8988T (cell line): ENCODE data around the gene BCL2.

Experiments used
- DNase-seq: peaks from one replicate; pipeline ENCODE4 v3.0.0; 2011

BCL2 gene

DNA sequence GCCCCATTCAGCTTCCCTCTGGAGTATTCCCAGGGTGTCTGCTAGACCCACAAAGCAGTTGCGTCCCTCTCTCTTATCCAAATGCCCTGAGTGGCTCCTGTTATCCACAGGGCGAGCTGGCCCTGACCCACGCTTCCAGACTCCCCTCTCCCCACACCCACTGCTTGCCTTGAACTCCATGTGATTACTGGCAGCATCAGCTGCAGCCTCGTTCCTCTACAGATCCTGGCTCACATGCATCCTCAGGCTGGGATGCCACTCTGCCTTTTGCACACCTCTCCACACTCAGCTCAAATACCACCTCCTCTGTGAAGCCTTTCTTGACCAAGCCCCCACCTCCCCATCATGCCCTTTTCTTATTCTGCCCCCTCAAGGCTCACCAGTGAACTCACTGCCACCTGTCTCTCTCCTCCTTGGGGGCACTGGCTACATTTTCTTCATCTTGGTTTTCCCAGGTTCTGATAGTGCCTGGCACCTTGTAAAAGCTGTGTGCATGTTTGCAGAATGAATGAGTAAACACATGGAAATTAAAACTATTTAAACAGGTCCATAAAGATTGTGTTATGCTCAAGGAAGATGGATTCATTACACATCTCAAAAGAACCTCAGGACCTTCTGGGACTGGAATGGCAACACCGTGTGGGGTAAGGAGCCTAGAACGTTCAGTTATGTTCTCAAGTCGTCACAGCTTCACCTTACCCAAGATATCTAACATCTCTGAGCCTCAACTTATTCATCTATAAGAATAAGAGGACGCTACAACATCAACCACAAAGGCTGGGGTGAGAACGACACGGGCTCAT, 165.0 kb downstream of the BCL2 start:
- no peak for DNase-seq

DNA sequence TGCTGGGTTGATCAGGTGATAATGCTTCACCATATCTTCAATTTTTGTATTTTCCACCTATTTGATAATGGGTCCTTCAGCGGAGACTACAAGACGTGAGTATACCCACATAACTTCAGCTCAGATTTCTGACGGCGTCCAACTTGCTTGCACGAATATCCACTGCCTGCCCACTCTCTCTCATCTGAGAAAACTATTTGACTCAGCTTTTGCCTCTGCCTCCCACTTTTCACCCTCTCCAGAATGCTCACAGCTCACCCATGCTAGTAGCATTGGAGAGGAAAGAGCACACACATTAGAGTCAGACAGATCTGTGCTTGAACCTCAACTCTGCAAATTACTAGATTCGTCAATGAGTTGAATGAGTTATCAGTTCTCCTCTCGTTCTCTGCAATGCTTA, 166.8 kb downstream of the BCL2 start:
- no peak for DNase-seq

DNA sequence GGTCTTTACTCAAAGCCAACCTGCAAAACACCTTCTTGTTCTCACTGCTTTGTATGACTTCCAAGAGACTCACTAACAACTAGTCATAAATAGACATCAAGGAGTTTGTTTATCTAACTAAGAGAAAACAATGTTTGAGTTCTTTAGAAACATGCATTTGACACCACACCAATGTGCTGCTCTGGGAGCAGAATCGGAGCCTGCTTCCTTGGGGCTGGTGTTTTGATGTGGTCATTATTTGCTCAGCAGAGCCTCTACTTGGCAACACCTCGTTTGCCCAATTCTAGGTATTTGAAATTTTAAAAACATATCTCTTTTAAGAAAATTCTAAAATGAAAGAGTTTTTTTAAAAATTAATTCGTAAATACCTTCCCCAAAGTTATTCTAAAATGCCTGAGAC, 167.5 kb downstream of the BCL2 start:
- no peak for DNase-seq

DNA sequence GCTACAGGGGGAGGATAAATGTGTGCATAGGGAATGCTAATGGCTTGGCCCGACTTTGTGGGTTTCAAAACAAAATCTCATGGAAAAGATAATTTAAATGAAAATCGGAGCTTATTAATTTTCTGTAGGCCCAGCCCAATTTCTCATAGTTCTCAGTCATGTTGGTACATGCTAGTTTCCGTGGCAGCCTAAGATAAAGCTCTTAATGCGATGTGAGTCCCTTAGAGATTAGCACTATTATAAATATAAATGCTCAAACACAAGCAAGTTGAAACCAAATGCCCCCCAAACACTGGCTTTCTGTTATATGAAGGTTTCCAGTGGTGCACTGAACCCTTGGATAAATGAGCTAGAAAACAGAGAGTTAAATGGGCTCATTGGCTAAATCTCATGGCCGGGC, 168.0 kb downstream of the BCL2 start:
- DNase-seq = no peak

DNA sequence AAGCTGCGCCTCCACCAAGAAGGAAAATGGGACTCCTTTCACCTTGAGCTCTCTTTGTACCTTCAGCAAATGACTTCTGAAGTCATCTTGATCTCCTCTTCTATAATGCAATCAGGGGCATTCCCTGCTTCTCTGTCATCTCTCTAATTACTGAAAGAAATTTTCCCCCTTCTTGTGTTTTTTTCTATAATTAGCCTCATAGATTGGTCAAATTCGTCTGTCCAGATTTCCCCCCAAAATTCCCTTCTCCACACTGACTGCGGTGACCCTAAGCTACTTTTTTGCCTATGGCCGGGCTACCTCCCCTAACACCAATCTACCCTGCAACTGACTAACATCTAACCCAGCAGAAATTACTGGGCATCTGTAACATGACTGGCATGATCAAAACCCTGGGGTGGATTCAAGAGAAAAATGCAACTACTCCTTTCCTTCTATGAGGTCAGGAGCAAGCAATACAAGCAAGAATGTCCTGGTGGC, 168.6 kb downstream of the BCL2 start:
- DNase-seq = no peak

DNA sequence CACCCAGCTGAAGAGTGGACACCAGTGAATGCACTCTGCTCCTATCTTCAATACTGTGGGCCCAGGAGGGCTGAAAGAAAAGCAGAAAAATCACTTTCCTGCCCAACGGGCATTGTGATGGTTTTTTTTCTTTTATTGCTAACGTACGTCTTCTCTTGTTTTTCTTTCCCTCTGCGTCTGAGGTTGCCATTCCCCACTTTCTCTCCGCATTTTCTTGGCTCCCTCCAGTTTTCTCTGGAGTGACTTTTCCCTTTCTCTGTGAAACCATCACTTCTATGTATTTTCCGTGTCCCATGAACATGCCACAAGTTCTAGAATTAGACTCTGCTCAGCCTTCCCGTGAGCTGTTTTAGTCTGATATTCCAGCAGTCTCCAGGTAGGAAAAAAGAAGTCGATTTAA, 169.2 kb downstream of the BCL2 start:
- DNase-seq = no peak

DNA sequence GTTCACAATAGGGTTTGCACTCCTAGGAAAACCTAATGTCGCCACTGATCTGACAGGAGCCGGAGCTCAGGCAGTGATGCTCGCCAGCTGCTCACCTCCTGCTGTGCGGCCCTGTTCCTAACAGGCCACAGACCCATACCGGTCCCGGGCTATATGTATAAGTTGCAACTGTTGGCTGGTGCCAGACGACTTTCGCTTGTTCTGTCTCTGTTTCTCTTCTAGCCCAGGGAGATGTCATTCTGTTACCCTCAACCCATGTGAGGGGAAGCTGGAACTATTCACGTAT, 170.3 kb downstream of the BCL2 start:
- no peak for DNase-seq

DNA sequence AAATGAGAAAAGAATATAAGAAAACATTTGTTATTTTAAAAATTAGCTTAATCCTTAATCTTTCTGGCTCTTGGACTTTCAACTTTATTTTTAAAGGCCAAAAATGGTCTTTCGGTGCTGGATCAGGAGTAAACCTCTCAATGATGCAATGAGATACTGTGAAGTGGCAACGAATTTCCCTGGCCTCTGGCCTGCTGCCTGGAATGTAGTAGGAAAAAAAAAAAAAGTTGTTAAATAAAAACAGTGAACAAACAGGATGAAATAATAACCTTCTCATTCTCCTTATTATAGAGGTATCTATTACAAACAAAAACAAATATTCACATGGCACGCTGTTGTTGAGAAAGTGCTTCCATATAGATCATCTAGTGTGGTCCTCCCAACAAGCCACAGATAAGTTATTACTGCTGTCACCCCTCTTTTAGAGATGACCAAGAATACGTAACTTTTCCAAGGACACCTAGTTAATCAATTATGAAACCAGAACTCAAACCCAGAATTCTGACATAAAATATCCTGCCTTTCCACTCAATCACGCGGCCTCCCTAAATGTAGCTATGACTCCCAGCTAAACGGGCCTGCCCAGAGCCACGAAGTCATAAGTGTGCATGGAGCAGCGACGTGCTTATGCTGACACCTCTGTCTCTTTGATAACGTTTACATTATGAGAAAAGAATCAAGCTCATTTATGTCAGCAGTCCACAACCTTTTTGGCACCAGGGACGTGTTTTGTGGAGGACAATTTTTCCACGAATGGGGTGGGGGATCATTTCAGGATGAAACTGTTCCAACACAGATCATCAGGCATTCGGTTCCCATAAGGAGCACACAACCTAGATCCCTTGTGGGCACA, 170.9 kb downstream of the BCL2 start:
- DNase-seq = no peak

DNA sequence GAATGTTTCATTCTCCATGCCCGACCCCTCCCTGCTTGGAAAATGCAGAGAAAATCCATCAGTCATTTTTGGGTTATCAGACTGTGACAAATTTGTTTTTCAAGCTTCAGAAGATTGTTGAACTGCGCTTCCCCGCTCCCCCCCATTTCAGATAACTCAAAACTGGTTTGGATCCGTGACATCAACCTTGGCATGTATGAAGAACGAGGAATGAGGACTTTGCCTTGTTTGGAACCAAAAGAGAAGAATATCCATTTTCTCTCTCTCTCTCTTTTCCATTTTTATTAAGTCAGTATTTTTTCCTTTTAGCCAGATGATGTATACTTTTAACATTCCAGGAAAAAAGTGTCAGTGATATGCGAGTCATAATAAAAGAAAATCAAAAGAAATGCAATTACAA, 171.6 kb downstream of the BCL2 start:
- no peak for DNase-seq

DNA sequence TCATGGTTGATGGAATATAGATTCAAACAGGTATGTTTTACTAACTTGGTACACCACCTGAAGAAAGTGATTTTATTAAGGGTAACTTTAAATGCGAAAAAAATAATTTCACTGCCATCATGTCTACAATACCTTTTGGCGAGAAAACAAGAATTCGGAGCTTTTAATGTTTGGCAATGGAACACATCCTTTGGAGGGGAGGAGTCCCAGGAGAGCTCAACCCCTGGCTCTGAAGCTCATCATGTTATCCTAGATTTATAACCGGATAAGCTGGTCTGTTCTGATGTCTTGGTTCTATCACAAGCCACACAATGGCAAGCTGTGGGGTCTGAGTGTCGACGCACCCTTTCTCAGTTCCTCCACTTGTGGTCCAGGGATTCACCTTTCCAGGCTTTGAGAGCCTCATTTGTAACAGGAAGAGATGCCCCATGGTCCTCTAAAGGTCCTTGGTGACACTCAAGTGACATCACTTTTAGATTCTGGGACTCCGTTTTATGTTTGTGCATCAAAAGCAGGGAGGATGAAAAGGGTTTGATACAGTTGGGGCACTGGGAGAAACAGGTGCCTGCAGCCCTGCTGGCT, 172.7 kb downstream of the BCL2 start:
- no peak for DNase-seq

DNA sequence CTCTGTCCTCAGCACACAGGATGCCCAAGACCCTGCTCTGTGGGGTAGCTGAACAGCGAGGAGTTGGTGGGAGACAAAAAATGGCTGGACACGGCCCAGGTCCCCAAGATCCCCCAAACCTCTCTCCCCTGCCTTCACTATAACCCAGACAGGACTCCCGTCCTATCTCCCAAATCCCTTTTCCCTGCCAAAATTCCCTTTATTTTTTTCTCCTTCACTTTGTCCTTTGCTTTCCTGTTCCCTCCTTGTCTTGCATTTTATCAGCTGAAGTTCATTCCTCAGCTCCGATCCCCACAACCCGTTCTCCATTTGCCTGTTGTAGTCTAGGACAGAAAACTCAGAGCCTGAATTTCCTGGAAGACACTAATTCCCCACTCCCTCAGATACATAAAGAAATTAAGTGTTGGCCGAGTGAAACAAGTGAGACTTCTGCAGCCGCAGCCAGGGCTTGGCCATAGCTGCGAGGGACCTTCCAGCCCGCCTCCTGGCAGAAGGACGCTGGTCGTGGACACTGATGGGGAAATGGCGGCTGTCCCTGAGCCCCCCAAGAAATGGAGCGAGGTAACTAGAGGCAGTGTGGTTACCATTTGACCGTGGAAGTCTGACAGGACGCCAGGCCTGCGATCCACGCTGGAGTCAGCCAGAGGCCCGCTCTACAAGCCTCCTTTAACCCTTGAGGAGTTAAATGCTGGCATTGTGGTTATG, 173.6 kb downstream of the BCL2 start:
- DNase-seq = no peak

DNA sequence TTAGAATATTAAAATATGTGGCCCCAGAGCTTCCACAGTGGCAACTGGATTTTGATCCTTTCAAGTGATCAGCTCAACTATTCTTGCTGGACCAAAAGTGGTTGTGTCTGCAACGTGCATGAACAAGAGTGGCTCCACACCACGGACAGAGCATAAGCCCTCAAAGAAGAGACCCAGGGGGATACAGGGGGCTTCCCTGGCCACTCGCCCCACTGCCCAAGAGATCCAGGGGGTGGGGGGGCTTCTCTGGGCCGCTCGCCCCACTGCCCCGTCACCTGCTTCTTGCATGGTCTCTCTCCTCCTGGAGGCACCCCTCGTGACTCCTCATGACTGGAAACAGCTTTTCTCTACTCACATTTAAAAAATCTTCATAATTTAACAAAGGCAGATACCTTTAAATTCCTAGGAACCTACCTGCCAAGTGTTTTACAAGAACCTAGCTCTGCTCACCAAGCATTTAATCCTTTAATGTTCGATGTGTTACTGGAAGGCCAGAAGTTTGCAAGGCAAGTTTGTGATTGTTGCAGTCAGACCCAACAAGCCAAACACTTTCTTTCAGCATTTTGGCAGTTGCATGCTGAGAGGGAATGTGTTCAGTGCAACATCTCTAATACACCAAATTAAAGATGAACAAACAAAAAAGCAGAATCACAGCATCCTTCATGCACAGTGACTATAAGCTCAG, 174.3 kb downstream of the BCL2 start:
- no peak for DNase-seq

DNA sequence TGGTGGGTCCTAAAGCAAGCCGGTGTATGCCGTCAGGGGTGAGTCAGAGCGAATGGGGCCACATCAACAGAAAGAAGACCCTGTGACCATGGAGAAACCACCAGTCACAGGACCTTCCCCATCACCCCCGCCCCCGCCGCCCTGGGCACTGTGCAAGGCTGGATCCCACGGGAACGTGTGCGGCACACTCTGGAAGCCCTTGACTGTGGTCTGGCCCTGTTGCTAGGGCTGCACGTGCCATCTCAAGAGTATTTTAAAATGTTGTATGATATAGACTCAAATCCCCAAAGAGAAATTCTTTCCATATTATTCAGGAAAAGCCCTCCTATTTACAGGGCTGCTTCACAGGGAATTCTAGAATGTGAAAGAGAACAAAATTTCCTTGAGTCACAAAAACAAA, 174.8 kb downstream of the BCL2 start:
- no peak for DNase-seq

DNA sequence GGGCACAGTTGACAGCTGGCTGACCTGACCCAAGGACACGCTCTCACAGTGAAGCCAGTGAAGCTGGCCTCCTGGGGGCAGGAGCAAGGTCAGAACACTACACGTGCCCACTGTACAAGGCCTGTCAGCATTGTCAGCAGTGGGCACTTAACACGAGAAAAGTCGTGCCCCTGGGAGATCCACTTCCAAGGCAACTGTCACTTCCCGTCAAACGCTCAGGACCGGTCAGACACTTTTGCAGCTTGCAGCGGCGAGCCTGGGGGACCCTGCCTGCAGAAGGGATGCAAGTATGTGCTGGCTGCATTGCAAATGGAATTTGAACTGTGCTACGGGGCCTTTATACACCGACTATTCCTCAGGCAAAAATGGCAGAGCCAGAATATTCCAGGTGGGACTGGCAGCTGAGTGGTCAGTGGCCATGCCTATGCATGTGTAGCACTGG, 176.2 kb downstream of the BCL2 start:
- DNase-seq = no peak

DNA sequence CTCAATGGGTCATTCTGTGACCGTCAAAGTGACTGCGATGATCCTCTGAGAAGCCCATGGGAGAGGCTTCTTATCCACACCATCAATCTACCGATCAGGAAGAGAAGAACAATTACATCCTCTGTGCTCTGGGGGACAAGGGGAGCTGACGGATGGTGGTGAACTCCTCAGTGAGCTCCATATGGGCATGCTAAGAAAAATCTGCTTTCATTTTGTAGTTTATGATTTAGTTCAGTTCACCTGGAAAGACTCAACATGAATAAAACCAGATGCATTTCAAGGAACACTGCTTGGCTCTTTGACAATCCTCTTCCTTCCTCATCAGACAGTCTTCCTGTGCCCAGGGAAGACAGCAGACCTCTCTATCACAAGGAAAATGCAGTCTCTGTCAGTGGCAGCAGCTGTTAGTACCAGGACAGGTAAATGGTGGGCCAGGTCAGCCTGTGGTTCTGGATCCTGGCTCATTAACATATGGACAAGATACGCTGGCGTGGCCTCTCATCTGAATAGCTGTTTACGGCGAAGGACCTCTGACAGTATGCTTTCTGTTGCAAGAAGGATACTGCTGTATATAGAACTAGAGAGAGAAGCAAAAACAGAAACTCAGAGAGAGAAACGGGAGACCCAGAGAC, 176.9 kb downstream of the BCL2 start:
- no peak for DNase-seq

DNA sequence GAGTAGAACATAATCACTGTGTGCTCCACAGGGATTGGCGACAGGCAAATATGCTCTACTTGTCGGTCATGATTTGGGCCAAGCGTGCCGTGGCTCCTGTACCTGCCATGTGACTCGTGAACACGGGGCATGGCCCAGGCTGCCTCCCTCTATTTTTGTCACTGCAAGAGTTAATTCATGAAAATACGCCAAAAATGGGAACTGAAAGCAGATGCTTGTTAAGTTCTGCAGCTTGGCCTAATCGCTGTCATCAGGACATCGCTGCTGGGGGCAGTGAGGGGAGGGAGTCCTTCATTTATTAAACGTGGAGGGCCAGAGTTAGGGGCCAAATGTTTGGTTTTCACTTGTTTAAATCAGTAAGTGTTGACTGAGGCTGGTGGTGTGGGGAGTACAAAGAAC, 177.8 kb downstream of the BCL2 start:
- DNase-seq = no peak

DNA sequence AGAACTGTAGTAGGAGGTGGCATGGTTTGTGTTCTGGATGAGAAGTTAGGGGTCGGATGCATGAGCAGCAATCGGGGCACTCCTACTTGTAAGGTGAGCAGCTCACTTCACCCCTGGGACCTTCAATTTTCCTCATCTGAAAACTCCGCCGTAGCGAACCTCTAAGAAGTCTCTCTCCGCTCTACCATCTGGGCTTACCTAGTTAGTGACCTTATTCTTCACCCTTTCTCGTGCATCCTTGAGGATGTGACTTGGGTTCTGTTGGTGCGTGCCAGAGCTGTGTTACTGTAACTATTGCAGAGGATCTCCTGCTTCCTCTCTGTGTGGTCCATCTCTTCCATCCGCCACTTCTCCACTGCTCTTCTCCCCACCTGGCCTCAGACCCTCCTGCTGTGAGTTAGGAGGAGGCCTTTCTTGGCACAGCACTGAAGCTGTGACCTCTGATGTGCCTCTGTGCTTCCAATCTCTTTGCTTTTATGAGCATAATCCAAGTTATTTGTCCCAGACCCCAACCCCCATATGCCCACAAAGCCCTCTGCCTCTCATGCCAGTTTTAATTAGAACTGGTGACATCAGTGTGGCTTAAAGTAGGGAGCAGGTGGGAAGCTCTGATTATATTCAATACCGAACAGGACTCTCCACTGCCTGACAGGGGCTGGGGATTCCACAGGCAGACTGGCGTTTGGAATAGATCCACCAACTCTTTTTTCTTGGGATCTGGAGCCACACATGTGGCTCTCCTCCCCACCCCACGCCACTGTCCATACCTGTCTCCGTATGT, 178.4 kb downstream of the BCL2 start:
- no peak for DNase-seq

DNA sequence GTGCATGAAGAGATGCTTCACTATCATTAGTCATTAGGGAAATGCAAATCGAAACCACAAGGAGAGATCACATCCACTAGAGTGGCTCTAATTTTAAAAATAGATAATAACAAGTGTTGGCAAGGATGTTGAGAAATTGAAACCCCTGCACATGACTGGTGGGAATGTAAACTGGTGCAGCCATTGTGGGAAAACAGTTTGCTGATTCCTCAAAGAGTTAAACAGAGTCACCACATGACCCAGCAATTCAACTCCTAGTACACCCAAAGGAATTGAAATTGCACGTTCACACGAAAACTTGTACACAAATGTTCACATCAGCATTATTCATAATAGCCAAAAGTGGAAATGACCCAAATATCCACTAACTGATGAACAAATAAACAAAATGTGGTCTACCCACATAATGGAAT, 179.5 kb downstream of the BCL2 start:
- DNase-seq = no peak

DNA sequence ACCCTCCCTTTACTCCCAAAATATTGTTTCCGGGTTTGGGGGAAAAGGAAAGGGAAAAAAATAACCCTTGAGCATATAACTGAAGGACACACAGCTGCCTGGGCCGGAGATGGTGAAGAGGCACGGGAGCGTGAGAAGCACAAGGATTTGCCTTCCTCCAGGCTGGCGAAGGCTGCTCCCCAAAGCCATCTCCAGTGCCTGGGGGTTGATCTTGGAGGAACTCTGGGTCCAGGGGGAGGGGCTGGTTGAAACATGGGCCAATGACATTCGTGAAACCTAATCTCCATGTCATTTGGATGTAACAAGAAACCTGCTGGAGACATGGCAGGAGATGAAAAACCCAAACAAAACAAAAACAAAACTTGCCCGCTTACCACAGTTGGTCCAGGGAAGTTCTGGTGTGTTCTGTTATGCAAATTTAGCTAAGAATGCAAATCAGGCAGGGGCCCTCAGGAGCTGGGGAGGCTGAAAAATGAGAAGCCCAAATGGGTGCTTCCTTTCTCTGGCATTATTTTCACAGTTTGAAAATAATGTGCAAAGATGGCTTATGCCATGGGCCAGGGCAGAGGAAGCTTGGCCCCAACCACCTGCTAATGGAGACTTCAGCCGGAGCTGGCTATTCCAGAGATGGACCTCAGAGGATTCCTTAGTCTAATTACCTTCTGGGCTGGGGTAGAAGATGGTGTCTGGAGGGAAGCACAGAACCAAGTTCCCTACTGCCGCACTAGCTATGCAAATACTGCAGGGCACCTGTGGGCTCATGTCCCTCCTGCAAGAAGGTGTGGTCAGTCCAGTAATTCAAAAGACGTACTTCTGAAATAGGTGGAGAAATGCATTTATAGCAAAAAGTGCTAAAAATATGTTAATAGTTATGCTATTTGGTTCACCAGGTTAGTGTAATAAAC, 180.9 kb downstream of the BCL2 start:
- DNase-seq = no peak

DNA sequence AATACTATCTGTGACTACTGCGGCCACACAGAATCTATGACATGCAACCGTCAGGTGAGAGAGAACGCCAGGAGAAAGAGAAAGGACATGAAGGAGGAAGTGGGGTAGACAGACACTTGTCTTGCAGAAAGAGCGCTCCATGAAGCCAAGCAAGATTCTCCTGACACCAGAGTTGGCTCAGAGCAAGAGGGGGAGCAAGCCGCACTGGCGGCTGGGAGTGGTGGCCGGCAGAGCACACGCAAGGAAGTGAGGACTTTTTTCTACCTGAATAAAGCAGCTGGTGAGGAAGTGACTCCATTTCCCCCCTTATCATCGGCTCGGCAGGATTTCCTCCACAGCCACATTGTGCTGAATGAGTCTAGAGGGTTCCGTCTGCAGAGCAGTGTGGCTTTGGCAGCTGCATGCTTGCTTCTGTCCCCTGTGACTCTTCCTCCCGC, 181.6 kb downstream of the BCL2 start:
- no peak for DNase-seq
